NCI-H510A (cell line): ENCODE results near the gene TRMT112.

Experiments
- DNase-seq: peaks from one replicate; lab custom pipeline; 2025; lab: John Stamatoyannopoulos, UW

Gene TRMT112

GRCh38 chr11:64351136-64351631, 33.8 kb upstream of the TRMT112 start:
- DNase-seq: no peak

- no peak for DNase-seq
Observed at GRCh38 chr11:64349404-64349803, 32.0 kb upstream of the TRMT112 start.

- no peak for DNase-seq
Observed at GRCh38 chr11:64349025-64349387, 31.6 kb upstream of the TRMT112 start.

GRCh38 chr11:64348383-64349024, 31.1 kb upstream of the TRMT112 start:
- no peak for DNase-seq

GRCh38 chr11:64347193-64347867, 30.0 kb upstream of the TRMT112 start:
- DNase-seq: no peak

- no peak for DNase-seq
Observed at GRCh38 chr11:64344787-64345186, 27.4 kb upstream of the TRMT112 start.

- DNase-seq: no peak
Observed at GRCh38 chr11:64343767-64344559, 26.6 kb upstream of the TRMT112 start.

GRCh38 chr11:64342869-64343745, 25.7 kb upstream of the TRMT112 start:
- no peak for DNase-seq

- DNase-seq: no peak
Observed at GRCh38 chr11:64341851-64342791, 24.8 kb upstream of the TRMT112 start.

- DNase-seq: no peak
Observed at GRCh38 chr11:64341429-64341828, 24.1 kb upstream of the TRMT112 start.

- DNase-seq: no peak
Observed at GRCh38 chr11:64340671-64341335, 23.4 kb upstream of the TRMT112 start.

GRCh38 chr11:64339754-64340408, 22.5 kb upstream of the TRMT112 start, which contains the start of gene CCDC88B:
TSS of gene CCDC88B (plus strand) at chr11:64340204. CDS start at chr11:64340267, 63 bp downstream.
- DNase-seq: no peak

GRCh38 chr11:64339286-64339685, 21.9 kb upstream of the TRMT112 start:
- DNase-seq: no peak

GRCh38 chr11:64338716-64339115, 21.4 kb upstream of the TRMT112 start:
- DNase-seq: no peak

GRCh38 chr11:64337538-64338249, 20.3 kb upstream of the TRMT112 start:
- DNase-seq: no peak

- DNase-seq: peak; percentile 85
Observed at GRCh38 chr11:64334764-64335735, 17.7 kb upstream of the TRMT112 start.

GRCh38 chr11:64333556-64333955, 16.2 kb upstream of the TRMT112 start:
- no peak for DNase-seq
